Smooth muscle cell (in vitro differentiated cells): ENCODE results near the gene CD81. TPM values are rescaled to one million over a fixed set of nuclear protein-coding genes. Genes with fewer than 3 reads are reported as not detected.

ENCODE experiments used
- DNase-seq: peaks from one replicate; lab custom pipeline; 2025; ENCODE audit not compliant: unreplicated experiment; lab: John Stamatoyannopoulos, UW
- H2AFZ ChIP-seq: fragments of 200-600 bp; sonication (generic); 2 replicates; pipeline ENCODE4 v1.6.0; 2016; ENCODE audit warnings: antibody characterized with exemption, low read depth, mild to moderate bottlenecking
- H3F3A ChIP-seq: fragments of 200-600 bp; sonication (generic); 2 replicates; pipeline ENCODE4 v1.6.0; 2017; ENCODE audit warnings: antibody characterized with exemption, low read depth
- H3K27ac ChIP-seq: fragments of 200-600 bp; sonication (generic); 2 replicates; pipeline ENCODE4 v1.5.1; 2016; ENCODE audit warnings: low read depth, mild to moderate bottlenecking
- H3K27me3 ChIP-seq: fragments of 200-600 bp; sonication (generic); 2 replicates; pipeline ENCODE4 v1.6.1; 2016; ENCODE audit warnings: low read depth, mild to moderate bottlenecking
- H3K36me3 ChIP-seq: fragments of 200-600 bp; sonication (generic); 2 replicates; pipeline ENCODE4 v1.5.1; 2016; ENCODE audit warnings: low read depth
- H3K4me1 ChIP-seq: fragments of 200-600 bp; sonication (generic); 2 replicates; pipeline ENCODE4 v1.5.1; 2016; ENCODE audit warnings: low read depth
- H3K4me2 ChIP-seq: fragments of 200-600 bp; sonication (generic); 2 replicates; pipeline ENCODE4 v1.6.0; 2016; ENCODE audit warnings: mild to moderate bottlenecking
- H3K4me3 ChIP-seq: fragments of 200-600 bp; sonication (generic); 2 replicates; pipeline ENCODE4 v1.5.1; 2016; ENCODE audit warnings: mild to moderate bottlenecking
- H3K79me2 ChIP-seq: fragments of 200-600 bp; sonication (generic); 2 replicates; pipeline ENCODE4 v1.6.0; 2016; ENCODE audit warnings: low read depth, mild to moderate bottlenecking
- H3K9ac ChIP-seq: fragments of 200-600 bp; sonication (generic); 2 replicates; pipeline ENCODE4 v1.6.0; 2016; ENCODE audit warnings: low read depth
- H3K9me3 ChIP-seq: fragments of 200-600 bp; sonication (generic); replicated peaks from 2 replicates; pipeline ENCODE4 v1.5.1; 2016; ENCODE audit warnings: low read depth
- H4K20me1 ChIP-seq: fragments of 200-600 bp; sonication (generic); 2 replicates; pipeline ENCODE4 v1.6.0; 2016; ENCODE audit warnings: low read depth
- WGBS: methylation state at CpG from one replicate; pipeline ENCODE4 v1.1.7; 2016; ENCODE audit warnings: low lambda C conversion rate; 5-methylcytosine and 5-hydroxymethylcytosine counted together
- polyA plus RNA-seq: library from polyadenylated mRNA; unstranded; fragments of >200 nt; fragmentation: Nextera tagmentation; extraction: Ambion mirVana; gene quantifications from 2 replicates; pipeline ENCODE4 v1.2.1, GENCODE V29; 2016
- total RNA-seq: library from RNA; depleted of rRNA; stranded (reverse); fragments of >200 nt; gene quantifications from 2 replicates; pipeline ENCODE4 v1.2.3, GENCODE V29; 2014
- TF ChIP-seq, protein P1 (sequence below): fragments of 200-600 bp; sonication (generic); IDR thresholded peaks from 2 replicates; pipeline ENCODE4 v1.5.1; 2017; ENCODE audit warnings: borderline replicate concordance, mild to moderate bottlenecking, antibody characterized with exemption; ENCODE audit not compliant: insufficient read depth, poor library complexity, severe bottlenecking

Gene CD81
- total and polyA plus RNA-seq, 2 experiments from 2014 or later, result 191 to 519 TPM

DNA sequence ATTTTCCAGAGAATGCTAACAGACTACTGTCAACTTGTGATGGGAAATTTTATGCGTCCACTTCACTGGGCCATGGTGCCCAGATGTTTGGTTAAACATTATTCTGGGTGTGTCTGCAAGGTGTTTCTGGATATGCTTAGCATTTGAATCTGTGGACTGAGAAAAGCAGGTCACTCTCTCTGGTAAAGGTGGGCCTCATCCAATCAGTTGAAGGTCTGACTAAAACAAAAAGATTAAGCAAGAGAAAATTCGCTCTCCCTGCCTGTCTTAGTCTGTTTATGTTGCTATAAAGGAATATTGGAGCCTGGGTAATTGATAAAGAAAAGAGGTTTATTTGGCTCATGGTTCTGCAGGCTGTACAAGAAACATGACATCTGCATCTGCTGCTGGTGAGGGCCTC is 32.1 kb upstream of the CD81 start:
- TF ChIP-seq, protein P1, sequence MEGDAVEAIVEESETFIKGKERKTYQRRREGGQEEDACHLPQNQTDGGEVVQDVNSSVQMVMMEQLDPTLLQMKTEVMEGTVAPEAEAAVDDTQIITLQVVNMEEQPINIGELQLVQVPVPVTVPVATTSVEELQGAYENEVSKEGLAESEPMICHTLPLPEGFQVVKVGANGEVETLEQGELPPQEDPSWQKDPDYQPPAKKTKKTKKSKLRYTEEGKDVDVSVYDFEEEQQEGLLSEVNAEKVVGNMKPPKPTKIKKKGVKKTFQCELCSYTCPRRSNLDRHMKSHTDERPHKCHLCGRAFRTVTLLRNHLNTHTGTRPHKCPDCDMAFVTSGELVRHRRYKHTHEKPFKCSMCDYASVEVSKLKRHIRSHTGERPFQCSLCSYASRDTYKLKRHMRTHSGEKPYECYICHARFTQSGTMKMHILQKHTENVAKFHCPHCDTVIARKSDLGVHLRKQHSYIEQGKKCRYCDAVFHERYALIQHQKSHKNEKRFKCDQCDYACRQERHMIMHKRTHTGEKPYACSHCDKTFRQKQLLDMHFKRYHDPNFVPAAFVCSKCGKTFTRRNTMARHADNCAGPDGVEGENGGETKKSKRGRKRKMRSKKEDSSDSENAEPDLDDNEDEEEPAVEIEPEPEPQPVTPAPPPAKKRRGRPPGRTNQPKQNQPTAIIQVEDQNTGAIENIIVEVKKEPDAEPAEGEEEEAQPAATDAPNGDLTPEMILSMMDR, result no peak
- Histone ChIP-seq H4K20me1 (no peaks in the 10 kb centered on the region), H3K27me3 (peaks cover 8% of the 10 kb centered on the region), H3F3A (no peaks in the 10 kb centered on the region), H2AFZ (no peak overlapping the region), H3K4me2 (no peak overlapping the region), H3K36me3 (no peaks in the 10 kb centered on the region), H3K27ac (no peak overlapping the region), H3K4me3 (no peak overlapping the region), H3K79me2 (no peaks in the 10 kb centered on the region), H3K9me3 (no peaks in the 10 kb centered on the region), H3K9ac (no peak overlapping the region), H3K4me1 (no peaks in the 10 kb centered on the region)
- DNase-seq, result no peak
- WGBS, result 91% methylated on average over 2 of the region's 2 CpGs

DNA sequence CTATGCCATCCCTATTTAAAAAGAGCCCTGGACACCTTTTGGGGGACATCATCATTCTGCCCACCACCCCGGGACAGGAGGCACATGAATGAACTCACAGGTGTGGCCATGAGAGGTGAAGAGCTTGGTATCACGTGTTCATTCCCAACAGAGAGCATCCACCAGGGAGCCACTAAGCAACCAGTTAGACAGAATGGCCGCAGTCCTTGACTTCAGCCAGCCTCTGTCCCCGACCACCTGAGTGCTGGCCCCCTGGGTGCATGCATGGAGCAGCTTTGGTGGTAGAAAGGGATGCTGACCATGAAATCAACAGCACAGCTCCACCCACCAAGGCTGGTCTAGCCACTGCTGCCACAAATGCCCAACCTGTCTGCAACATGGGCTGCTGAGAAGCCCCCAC is 31.1 kb upstream of the CD81 start:
- H3K27me3 ChIP-seq, result no peaks in the 10 kb centered on the region
- H3K79me2 ChIP-seq, result no peaks in the 10 kb centered on the region
- H4K20me1 ChIP-seq, result no peaks in the 10 kb centered on the region
- H3K9ac ChIP-seq, result no peak overlapping the region
- TF ChIP-seq, protein P1, result no peak
- H3K4me3 ChIP-seq, result no peak overlapping the region
- no peak overlapping the region for H3K27ac ChIP-seq
- no peaks in the 10 kb centered on the region for H3K4me1 ChIP-seq
- no peaks in the 10 kb centered on the region for H3K9me3 ChIP-seq
- H3F3A ChIP-seq, result no peaks in the 10 kb centered on the region
- no peak for DNase-seq
- 85% methylated on average over 4 of the region's 4 CpGs for WGBS
- no peaks in the 10 kb centered on the region for H3K36me3 ChIP-seq
- H3K4me2 ChIP-seq, result no peak overlapping the region
- H2AFZ ChIP-seq, result no peak overlapping the region

- Histone ChIP-seq H4K20me1 (no peaks in the 10 kb centered on the region), H3K27ac (no peak overlapping the region), H3K9ac (no peak overlapping the region), H3F3A (no peaks in the 10 kb centered on the region), H3K4me1 (no peaks in the 10 kb centered on the region), H2AFZ (no peak overlapping the region), H3K36me3 (no peaks in the 10 kb centered on the region), H3K4me3 (no peak overlapping the region), H3K4me2 (no peak overlapping the region), H3K9me3 (no peaks in the 10 kb centered on the region), H3K27me3 (no peaks in the 10 kb centered on the region), H3K79me2 (no peaks in the 10 kb centered on the region)
- TF ChIP-seq, protein P1, result no peak
- DNase-seq, result no peak
- WGBS, result 81% methylated on average over 10 of the region's 10 CpGs
Observed at GRCh38 chr11:2346586-2347307, 30.4 kb upstream of the CD81 start.

GRCh38 chr11:2347308-2347830 is 29.7 kb upstream of the CD81 start:
- 82% methylated on average over 9 of the region's 9 CpGs for WGBS
- no peak overlapping the region for H3K27ac ChIP-seq
- TF ChIP-seq, protein P1, result no peak

More at GRCh38 chr11:2347308-2347830, 29.7 kb upstream of the CD81 start:
- Histone ChIP-seq H2AFZ (no peak overlapping the region), H3K4me3 (no peak overlapping the region), H3K9me3 (no peaks in the 10 kb centered on the region), H3F3A (no peaks in the 10 kb centered on the region), H3K4me2 (no peak overlapping the region), H3K36me3 (no peaks in the 10 kb centered on the region), H3K4me1 (no peaks in the 10 kb centered on the region), H4K20me1 (no peaks in the 10 kb centered on the region), H3K27me3 (no peaks in the 10 kb centered on the region), H3K9ac (no peak overlapping the region), H3K79me2 (no peaks in the 10 kb centered on the region)
- DNase-seq, result no peak
